VCaP (cell line): ENCODE results near the gene ZBTB20.

Source experiments
- H3K27ac ChIP-seq: fragments of 450-650 bp; 2 replicates; pipeline ENCODE4 v1.5.1; 2017
- CTCF ChIP-seq: fragments of 450-650 bp; conservative IDR thresholded peaks from 2 replicates; pipeline ENCODE4 v1.5.1; 2017; ENCODE audit warnings: mild to moderate bottlenecking, moderate library complexity

ZBTB20 gene

GRCh38 chr3:114380233-114380651, 766.8 kb downstream of the ZBTB20 start:
- no peak for TF ChIP-seq CTCF
- H3K27ac ChIP-seq = no peak overlapping the region

- no peak overlapping the region for H3K27ac ChIP-seq
- no peak for TF ChIP-seq CTCF
These were observed 767.8 kb downstream of the ZBTB20 start for GRCh38 chr3:114379266-114379665.

GRCh38 chr3:114378760-114379159, 768.3 kb downstream of the ZBTB20 start:
- no peak overlapping the region for H3K27ac ChIP-seq
- no peak for TF ChIP-seq CTCF

- H3K27ac ChIP-seq = no peak overlapping the region
- TF ChIP-seq CTCF = no peak
These were observed 769.7 kb downstream of the ZBTB20 start for GRCh38 chr3:114377426-114377825.

GRCh38 chr3:114376516-114377185, 770.4 kb downstream of the ZBTB20 start:
- TF ChIP-seq CTCF = no peak
- H3K27ac ChIP-seq = no peak overlapping the region

GRCh38 chr3:114375608-114376421, 771.3 kb downstream of the ZBTB20 start:
- no peak for TF ChIP-seq CTCF
- H3K27ac ChIP-seq = no peak overlapping the region

- no peak for TF ChIP-seq CTCF
- no peak overlapping the region for H3K27ac ChIP-seq
These were observed 772.6 kb downstream of the ZBTB20 start for GRCh38 chr3:114374433-114374990.
